Measurements from ENCODE around the gene CHAC1.
"Not testable (repeated sequence)": the region's sequence is repeated elsewhere in the genome, so short reads cannot be mapped to it uniquely, and the experiment has no call there.

CHAC1 gene

GRCh38 chr15:40937762-40938535 lies 15.3 kb upstream of the CHAC1 start:
- no peak for DNase-seq (ENCODE audit: low read depth)

GRCh38 chr15:40938536-40938870 lies 14.8 kb upstream of the CHAC1 start:
- DNase-seq (ENCODE audit: low read depth): no peak

- DNase-seq (ENCODE audit: low read depth): no peak
Measured at GRCh38 chr15:40940296-40940801, 12.9 kb upstream of the CHAC1 start.

GRCh38 chr15:40941068-40941527 lies 12.2 kb upstream of the CHAC1 start:
- no peak for DNase-seq (ENCODE audit: low read depth)

- DNase-seq (ENCODE audit: low read depth): no peak
Measured at GRCh38 chr15:40941528-40942336, 11.5 kb upstream of the CHAC1 start.

GRCh38 chr15:40942337-40942854 lies 10.9 kb upstream of the CHAC1 start:
- no peak for DNase-seq (ENCODE audit: low read depth)

GRCh38 chr15:40942878-40943277 lies 10.4 kb upstream of the CHAC1 start:
- DNase-seq (ENCODE audit: low read depth): no peak

- DNase-seq (ENCODE audit: low read depth): no peak
Measured at GRCh38 chr15:40943764-40944365, 9.4 kb upstream of the CHAC1 start.

- DNase-seq (ENCODE audit: low read depth): no peak
Measured at GRCh38 chr15:40944510-40945296, 8.6 kb upstream of the CHAC1 start.

- DNase-seq (ENCODE audit: low read depth): no peak
Measured at GRCh38 chr15:40948706-40949473, 4.4 kb upstream of the CHAC1 start.

GRCh38 chr15:40949756-40950207 lies 3.5 kb upstream of the CHAC1 start:
- DNase-seq (ENCODE audit: low read depth): no peak

- no peak for DNase-seq (ENCODE audit: low read depth)
Measured at GRCh38 chr15:40951764-40952163, 1.5 kb upstream of the CHAC1 start.

- no peak for DNase-seq (ENCODE audit: low read depth)
Measured at GRCh38 chr15:40952301-40952900, 870 bp upstream of the CHAC1 start.

- DNase-seq (ENCODE audit: low read depth): no peak
Measured at GRCh38 chr15:40953713-40954074, 423 bp downstream of the CHAC1 start.

- DNase-seq (ENCODE audit: low read depth): not testable (repeated sequence)
Measured at GRCh38 chr15:40954158-40954848, 1.0 kb downstream of the CHAC1 start.

GRCh38 chr15:40955141-40955903 lies 2.1 kb downstream of the CHAC1 start:
- DNase-seq (ENCODE audit: low read depth): no peak

- DNase-seq (ENCODE audit: low read depth): no peak
Measured at GRCh38 chr15:40955930-40956540, 2.8 kb downstream of the CHAC1 start.

GRCh38 chr15:40956541-40956982 lies 3.3 kb downstream of the CHAC1 start:
- DNase-seq (ENCODE audit: low read depth): no peak

Data from HS-5 (cell line).